HG03460 (cell line): ENCODE measurements around the gene KRT73.

Experiments used
- ATAC-seq: cut with Tn5 transposase; IDR thresholded peaks from one replicate; pipeline ENCODE4 v1.9.1; 2021; ENCODE audit not compliant: unreplicated experiment

KRT73 gene

GRCh38 chr12:52618216-52618615, at the start of gene KRT73:
Gene KRT73, minus strand, starts transcription at chr12:52618559. Its CDS starts 35 bp downstream, at chr12:52618524.
- ATAC-seq: no peak

GRCh38 chr12:52667931-52668330, 49.6 kb upstream of the KRT73 start:
- ATAC-seq: no peak

DNA sequence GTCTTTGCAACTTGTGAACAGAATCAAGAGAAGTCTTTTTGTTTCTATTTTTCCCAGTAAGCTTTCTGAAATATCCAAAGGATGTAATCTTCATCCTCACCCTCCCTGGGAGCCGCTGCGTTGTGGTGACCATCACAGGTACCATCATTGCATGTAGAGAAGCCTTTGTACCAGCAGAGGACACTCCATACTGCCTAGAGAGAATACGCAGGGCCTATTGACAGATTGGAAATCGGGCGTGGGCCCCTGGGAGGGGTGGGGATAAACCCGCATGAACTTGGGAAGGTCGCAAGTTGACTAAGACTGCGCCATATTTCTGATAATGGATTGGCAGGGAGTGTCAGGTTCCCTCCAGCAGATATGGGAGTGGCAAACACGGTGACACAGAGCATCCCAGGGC, 49.1 kb upstream of the KRT73 start:
- no peak for ATAC-seq

DNA sequence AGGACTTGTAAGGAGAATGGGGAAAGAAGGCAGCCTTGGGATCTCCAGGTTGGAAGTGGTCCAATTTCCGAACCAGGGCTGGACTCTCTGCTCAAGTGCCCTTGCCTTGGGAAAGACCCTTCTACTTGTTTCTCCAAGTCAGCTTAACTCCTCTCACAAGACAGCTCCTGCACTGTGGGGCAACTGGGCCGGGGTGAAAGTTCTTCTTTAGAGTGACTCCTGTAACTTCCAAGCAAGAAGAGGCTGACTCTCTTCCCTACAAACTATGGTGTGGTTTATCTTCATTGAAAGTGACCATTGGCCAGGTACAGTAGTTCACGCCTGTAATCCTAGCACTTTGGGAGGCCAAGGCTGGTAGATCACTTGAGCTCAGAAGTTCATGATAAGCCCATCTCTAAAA, 48.1 kb upstream of the KRT73 start:
- ATAC-seq: no peak

GRCh38 chr12:52663420-52663819, 45.1 kb upstream of the KRT73 start:
- ATAC-seq: no peak

DNA sequence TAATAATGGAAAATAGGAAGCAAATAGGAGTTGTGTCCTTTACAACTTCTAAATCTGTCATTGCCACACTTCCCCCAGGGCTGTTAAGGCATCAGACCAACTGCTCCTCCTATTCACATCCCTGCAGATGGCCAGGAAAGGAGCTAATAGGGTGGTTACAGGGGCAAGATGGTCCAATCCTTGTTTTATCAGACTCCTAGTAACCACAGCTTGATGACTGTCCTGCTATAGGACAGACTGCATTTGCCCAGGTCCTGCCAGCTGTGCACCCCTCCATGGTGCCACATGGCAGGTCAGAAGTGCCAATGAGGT, 44.5 kb upstream of the KRT73 start:
- ATAC-seq: no peak

DNA sequence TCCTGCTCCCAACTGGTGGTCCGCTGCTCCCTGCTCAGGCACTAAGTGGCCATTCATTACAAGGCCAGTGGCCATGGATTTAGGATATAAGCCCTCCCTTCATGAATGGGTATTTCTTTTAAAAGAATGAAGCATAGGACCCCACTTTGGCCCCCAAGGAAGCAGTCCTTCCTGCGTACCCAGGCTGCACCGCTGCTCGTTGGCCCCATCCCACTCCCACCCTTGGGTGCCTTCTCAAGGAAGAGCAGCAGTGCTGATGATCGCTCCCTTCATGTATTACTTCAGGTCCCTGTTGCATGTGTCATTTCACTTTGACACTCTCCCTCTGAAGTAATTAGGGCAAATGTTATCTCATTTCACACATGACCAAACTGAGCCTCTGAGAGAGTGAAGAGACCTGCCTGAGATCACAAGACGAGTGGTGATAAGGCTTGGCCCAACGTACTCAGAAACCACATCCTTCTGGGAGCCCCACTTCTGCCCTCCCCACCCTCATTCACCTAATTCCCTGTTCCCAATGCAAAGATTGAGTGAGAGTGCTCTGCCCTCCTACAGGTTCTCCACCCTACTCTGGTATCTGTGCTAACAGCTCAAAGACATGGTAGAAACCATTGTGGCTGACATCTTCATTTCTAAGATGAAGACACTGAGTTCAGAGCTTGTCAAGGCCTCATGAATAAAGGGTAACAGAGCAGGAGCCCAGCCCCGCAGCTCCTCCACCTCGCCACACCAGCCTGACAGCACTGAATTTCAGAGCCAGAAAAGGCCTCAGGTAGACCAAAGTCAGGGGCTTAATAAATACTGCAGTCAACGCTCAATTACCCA, 43.9 kb upstream of the KRT73 start:
- ATAC-seq: no peak

DNA sequence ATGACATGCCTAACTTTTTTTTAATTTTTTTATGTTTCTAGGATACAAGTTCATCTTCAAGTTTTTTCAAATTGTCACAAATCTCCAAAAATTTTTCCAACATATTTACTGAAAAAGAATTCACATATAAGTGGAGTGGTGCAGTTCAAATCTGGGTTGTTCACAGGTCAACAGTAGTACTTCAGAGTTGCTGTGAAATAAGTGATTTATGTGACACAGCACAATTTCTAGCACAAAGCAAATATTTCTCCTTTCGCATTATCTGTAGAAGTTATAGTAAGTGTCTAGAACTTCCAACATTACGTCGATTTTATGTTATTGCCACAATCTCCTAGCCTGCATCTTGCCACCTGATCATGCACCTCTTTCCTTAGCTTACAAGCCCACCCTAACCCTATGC, 43.3 kb upstream of the KRT73 start:
- no peak for ATAC-seq

- no peak for ATAC-seq
These were observed 42.7 kb upstream of the KRT73 start for GRCh38 chr12:52660934-52661499.

DNA sequence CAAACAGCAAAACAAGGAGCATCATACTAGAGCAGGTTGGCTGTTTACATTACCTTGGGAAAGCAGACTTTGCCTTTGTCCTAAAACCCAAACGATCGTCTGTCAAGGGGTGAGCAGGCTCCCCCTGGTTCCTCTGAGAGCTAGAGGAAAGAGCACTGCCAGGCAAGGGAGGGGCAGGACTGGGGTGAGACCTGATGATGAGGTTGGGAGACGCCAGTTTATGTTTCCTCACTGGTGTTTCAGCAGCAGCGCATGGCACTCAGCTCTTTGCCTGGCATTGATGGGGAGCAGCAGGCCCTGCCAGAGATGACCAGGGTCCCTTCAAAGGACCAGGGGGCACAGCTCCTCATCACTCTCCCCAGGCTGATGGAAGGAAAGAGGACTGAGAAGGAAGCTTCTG, 41.6 kb upstream of the KRT73 start:
- no peak for ATAC-seq

GRCh38 chr12:52659395-52659794, 41.0 kb upstream of the KRT73 start:
- no peak for ATAC-seq

DNA sequence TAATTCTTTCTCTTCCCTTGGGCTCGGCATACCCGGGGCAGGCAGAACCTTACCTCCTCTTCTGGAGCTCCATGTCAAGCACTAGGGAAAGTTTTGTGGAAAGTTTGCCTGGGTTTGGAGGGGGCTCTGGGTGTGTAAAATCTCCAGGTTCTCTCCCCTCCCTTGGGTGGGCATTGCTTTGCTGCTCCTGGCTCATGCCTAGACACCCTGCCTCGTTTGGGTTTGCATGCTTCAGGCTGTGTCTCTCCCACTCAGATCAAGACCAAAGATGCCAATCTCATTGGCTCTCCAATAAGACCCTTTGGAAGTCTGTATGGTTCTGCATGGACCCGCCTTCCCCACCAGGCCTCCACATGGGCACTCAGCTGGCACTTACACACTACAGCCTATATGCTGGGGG, 39.8 kb upstream of the KRT73 start:
- ATAC-seq: no peak

DNA sequence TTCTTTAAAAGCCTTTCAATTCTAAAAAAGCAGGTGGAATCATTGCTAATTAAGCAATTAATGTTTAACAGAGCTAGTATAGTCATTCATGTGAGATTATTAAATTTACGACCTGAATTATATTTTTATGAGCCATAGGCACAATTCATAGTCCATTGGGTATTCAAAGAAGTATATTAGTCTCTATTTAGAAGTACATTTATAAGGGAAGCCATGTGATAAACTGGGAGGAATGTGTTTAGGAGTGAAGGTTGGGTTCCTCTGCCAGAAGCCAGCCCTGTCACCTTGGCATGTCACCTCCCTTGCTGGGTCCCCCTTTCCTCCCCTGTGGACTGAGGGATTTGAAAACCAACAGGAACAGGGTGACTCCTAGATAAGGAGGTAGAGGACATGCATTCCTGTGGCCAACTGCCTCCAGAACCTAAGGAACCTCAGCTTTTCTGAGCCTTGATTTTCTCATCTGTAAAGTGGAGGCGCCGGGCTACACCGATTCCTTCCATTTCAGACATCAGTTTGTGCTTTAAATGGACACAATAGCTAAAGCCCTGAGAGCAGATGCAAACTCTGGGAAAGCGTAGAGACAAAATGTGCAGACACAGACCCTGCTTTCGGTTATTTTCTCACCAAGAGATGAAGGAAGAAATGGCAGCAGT, 39.0 kb upstream of the KRT73 start:
- no peak for ATAC-seq

DNA sequence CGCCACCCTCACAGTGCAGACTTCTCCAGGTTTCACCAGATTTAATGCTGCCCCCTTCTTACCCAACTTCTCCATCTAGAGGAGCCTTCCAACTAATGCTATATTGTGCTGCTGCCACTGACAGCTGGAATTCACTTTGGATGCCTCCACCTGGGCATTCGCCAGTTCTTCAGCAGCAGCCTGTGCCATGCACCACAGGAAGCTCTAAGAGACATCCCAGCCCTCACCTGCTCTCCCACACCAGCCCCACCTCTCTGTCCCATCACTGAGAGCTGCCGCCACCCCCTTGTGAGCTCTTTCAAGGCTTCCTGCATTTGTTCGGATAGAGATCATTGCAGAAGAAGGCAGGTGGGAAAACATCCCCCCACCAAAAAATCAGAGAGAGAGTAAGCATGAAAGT, 38.3 kb upstream of the KRT73 start:
- no peak for ATAC-seq

- no peak for ATAC-seq
These were observed 37.4 kb upstream of the KRT73 start for GRCh38 chr12:52655720-52656124.

- no peak for ATAC-seq
These were observed 36.9 kb upstream of the KRT73 start for GRCh38 chr12:52655251-52655650.

DNA sequence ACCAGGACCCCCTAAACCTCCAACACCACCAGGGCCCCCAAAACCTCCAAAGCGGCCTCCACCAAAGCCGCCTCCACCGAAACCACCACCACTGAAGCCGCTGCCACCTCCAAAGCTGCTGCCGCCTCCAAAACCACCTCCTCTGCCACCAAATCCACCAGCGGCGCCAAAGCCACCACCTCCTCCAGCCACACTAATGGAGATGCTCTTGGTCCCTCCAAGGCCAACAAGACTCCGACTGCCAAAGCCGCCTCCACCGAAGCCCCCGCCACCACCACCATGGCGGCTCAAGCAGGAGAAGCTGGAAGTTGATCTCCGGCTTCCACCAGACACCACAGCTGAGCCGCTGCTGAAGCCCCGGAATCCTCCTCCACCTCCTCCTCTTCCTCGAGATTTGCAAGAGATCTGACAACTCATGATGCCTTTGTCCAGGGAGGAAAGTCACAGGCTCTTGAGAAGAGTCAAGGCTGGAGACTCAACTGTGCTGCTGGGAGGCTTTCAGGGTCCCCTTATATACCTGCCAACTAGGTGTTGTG, 33.4 kb upstream of the KRT73 start, which contains the start of gene KRT2:
TSS of gene KRT2 (minus strand) at position 486 of the 536 bp plus-strand sequence. CDS start at position 417, 69 bp downstream.
- no peak for ATAC-seq

- no peak for ATAC-seq
These were observed 32.2 kb upstream of the KRT73 start for GRCh38 chr12:52650520-52651081.

- ATAC-seq: no peak
These were observed 30.7 kb upstream of the KRT73 start for GRCh38 chr12:52649066-52649465.

DNA sequence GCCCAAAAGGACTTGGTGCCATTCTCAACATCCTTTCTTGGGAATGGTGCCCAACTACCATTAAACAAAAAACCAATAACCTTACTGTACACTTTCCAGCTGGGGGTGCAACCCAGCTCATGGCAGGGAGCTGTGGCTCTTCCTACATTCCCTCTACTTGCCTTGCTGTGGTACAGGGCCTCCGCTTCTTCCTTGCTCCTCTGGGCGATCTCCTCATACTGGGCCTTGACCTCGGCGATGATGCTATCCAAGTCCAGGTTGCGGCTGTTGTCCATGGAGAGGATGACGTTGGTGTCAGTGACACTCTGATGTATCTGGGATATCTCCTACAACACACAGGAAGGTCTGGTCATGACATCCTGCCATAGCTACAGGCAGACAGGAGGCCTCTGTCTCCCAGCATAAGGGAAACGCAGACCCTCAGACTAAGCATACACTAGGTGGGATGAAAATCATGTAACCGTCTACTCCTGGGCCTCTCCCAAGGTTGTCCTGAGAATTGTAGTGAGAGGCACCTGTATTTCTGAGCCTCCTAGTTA, 29.7 kb upstream of the KRT73 start:
- ATAC-seq: no peak

DNA sequence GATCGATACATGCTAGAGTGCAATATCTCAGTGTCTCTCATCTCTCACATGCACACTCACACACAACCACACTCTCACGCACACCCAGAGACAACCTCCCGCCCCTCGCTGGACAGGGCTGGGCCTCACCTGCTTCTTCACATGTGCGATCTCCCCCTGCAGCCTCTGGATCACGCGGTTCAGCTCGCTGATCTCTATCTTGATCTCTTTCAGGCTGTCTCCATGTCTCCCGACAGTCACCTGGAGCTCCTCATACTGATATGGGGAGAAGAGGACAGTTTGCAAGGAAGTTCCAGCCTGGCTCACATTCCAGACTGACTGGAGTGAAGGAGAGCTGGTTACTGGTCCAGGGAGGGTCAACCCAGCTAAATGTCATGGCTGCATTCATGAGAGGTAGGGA, 29.2 kb upstream of the KRT73 start:
- no peak for ATAC-seq
